Endodermal cell (in vitro differentiated cells): ENCODE results near the gene MECR. TPM values are rescaled to one million over a fixed set of nuclear protein-coding genes. Genes with fewer than 3 reads are reported as not detected.
A peak's percentile ranks its signal among the peaks of the same experiment; 100 is the strongest.

Source experiments
- DNase-seq: peaks from one replicate; pipeline ENCODE4 v3.0.0-alpha.2; 2017
- H3K27ac ChIP-seq: 2 replicates; pipeline ENCODE4 v1.5.1; 2013; ENCODE audit warnings: mild to moderate bottlenecking, low read depth, low read length, moderate library complexity
- H3K27me3 ChIP-seq: 2 replicates; pipeline ENCODE4 v1.6.1; 2013; ENCODE audit warnings: mild to moderate bottlenecking, low read length, moderate library complexity; ENCODE audit not compliant: insufficient read depth, control insufficient read depth, poor library complexity, severe bottlenecking
- H3K36me3 ChIP-seq: 2 replicates; pipeline ENCODE4 v1.7.0; 2013; ENCODE audit warnings: mild to moderate bottlenecking, low read length, moderate library complexity; ENCODE audit not compliant: control insufficient read depth, insufficient read depth
- H3K4me1 ChIP-seq: one replicate; pipeline ENCODE4 v1.7.0; 2013; ENCODE audit warnings: low read length; ENCODE audit not compliant: control insufficient read depth, insufficient read depth
- H3K4me3 ChIP-seq: 2 replicates; pipeline ENCODE4 v1.5.1; 2013; ENCODE audit warnings: mild to moderate bottlenecking, low read length, moderate library complexity
- H3K9ac ChIP-seq: 2 replicates; pipeline ENCODE4 v1.6.1; 2013; ENCODE audit warnings: mild to moderate bottlenecking, low read length, moderate library complexity; ENCODE audit not compliant: poor library complexity, severe bottlenecking; ENCODE audit errors: extremely low read depth
- H3K9me3 ChIP-seq: 2 replicates; pipeline ENCODE4 v1.6.1; 2013; ENCODE audit warnings: mild to moderate bottlenecking, low read length, moderate library complexity; ENCODE audit not compliant: control insufficient read depth
- H3K27ac Mint-ChIP-seq: 2 replicates; pipeline ENCODE4 v1.8.0; 2020; ENCODE audit warnings: mixed read lengths
- H3K27me3 Mint-ChIP-seq: 2 replicates; pipeline ENCODE4 v1.8.0; 2021; ENCODE audit warnings: mild to moderate bottlenecking, mixed read lengths; ENCODE audit not compliant: insufficient read depth
- H3K36me3 Mint-ChIP-seq: 2 replicates; pipeline ENCODE4 v1.8.0; 2020; ENCODE audit warnings: low read depth, mixed read lengths
- H3K4me1 Mint-ChIP-seq: 2 replicates; pipeline ENCODE4 v1.8.0; 2020; ENCODE audit warnings: mixed read lengths
- H3K4me3 Mint-ChIP-seq: 2 replicates; pipeline ENCODE4 v1.8.0; 2020; ENCODE audit warnings: mild to moderate bottlenecking, moderate library complexity, mixed read lengths
- H3K9me3 Mint-ChIP-seq: 2 replicates; pipeline ENCODE4 v1.8.0; 2020; ENCODE audit warnings: mild to moderate bottlenecking, mixed read lengths
- CTCF ChIP-seq: fragments of 200-600 bp; sonication (generic); conservative IDR thresholded peaks from 2 replicates; pipeline ENCODE4 v1.5.0; 2021; ENCODE audit warnings: antibody characterized with exemption, mild to moderate bottlenecking
- WGBS, 2 experiments: methylation state at CpG; one replicate each; pipeline versions ENCODE4 v1.1.5 to v1.1.7; 2013; ENCODE audit warnings: missing lambda C conversion rate in 2 of 2, mixed read lengths in 1 of 2; ENCODE audit not compliant: insufficient coverage in 1 of 2, insufficient read length in 1 of 2; 5-methylcytosine and 5-hydroxymethylcytosine counted together
- total RNA-seq, 2 donors: library from RNA; stranded (reverse); fragmentation: NEBNext Ultra II Directional in 1 of 2; extraction: Animal tissue kit (Norgen Biotek cat#: 25700) in 1 of 2; gene quantifications; 2 replicates in 1 of 2; 3 replicates in 1 of 2; pipeline ENCODE4 v1.2.1, GENCODE V29; 2021

Gene MECR
- total RNA-seq, 2 donors from 2014 or later, result 33.3 to 38.2 TPM

- peaks cover 16% of the 10 kb centered on the region for H3K4me1 Mint-ChIP-seq
- Histone ChIP-seq H3K4me3 (no peak overlapping the region), H3K9me3 (no peaks in the 10 kb centered on the region), H3K27me3 (no peaks in the 10 kb centered on the region), H3K27ac (no peak overlapping the region), H3K4me1 (peaks cover 4% of the 10 kb centered on the region), H3K36me3 (peaks cover 37% of the 10 kb centered on the region), H3K9ac (no peak overlapping the region)
- H3K4me3 Mint-ChIP-seq, result no peak overlapping the region
- peaks cover 56% of the 10 kb centered on the region for H3K36me3 Mint-ChIP-seq
- no peaks in the 10 kb centered on the region for H3K9me3 Mint-ChIP-seq
- no peak for DNase-seq
- H3K27me3 Mint-ChIP-seq, result no peaks in the 10 kb centered on the region
- no peak for TF ChIP-seq CTCF
- 94 to 95% methylated on average over 5 of the region's 5 CpGs for WGBS, 2 experiments
- peak overlapping the region; percentile 53 for H3K27ac Mint-ChIP-seq
Observed at GRCh38 chr1:29209173-29209572, 21.6 kb downstream of the MECR start.

- Mint-ChIP-seq H3K4me3 (no peak overlapping the region), H3K9me3 (no peaks in the 10 kb centered on the region), H3K36me3 (peaks cover 54% of the 10 kb centered on the region), H3K27ac (peak overlapping the region; percentile 17), H3K27me3 (no peaks in the 10 kb centered on the region), H3K4me1 (peaks cover 16% of the 10 kb centered on the region)
- no peak for DNase-seq
- WGBS, 2 experiments, result 93% methylated on average over 4 of the region's 4 CpGs; no CpG with 5 or more reads in 1 of the 2 experiments
- peaks cover 4% of the 10 kb centered on the region for H3K4me1 ChIP-seq
- H3K4me3 ChIP-seq, result no peak overlapping the region
- peaks cover 36% of the 10 kb centered on the region for H3K36me3 ChIP-seq
- no peak overlapping the region for H3K9ac ChIP-seq
- TF ChIP-seq CTCF, result no peak
- H3K9me3 ChIP-seq, result no peaks in the 10 kb centered on the region
- no peak overlapping the region for H3K27ac ChIP-seq
- no peaks in the 10 kb centered on the region for H3K27me3 ChIP-seq
Observed at GRCh38 chr1:29208442-29208841, 22.3 kb downstream of the MECR start.

- no peaks in the 10 kb centered on the region for H3K27me3 ChIP-seq
- Mint-ChIP-seq H3K27ac (peak overlapping the region; percentile 86), H3K9me3 (no peaks in the 10 kb centered on the region), H3K4me3 (no peak overlapping the region), H3K36me3 (peaks cover 49% of the 10 kb centered on the region), H3K4me1 (peaks cover 14% of the 10 kb centered on the region), H3K27me3 (no peaks in the 10 kb centered on the region)
- DNase-seq, result peak; percentile 99
- peak; percentile 98 for TF ChIP-seq CTCF
- H3K9ac ChIP-seq, result no peak overlapping the region
- H3K4me1 ChIP-seq, result peaks cover 13% of the 10 kb centered on the region
- no peaks in the 10 kb centered on the region for H3K9me3 ChIP-seq
- H3K4me3 ChIP-seq, result no peak overlapping the region
- H3K27ac ChIP-seq, result no peak overlapping the region
- H3K36me3 ChIP-seq, result peaks cover 34% of the 10 kb centered on the region
- 40 to 55% methylated on average over 6 to 14 of the region's 14 CpGs for WGBS, 2 experiments
Observed at GRCh38 chr1:29202584-29203340, 28.0 kb downstream of the MECR start.
